Tibial nerve (tissue), 4 donors: ENCODE results near the gene MMP26.

Experiments
- CTCF ChIP-seq, 5 experiments: fragments of 200-600 bp in 3 of 5; fragments of 450-650 bp in 2 of 5; sonication (generic) in 3 of 5; IDR thresholded peaks; one replicate each; pipeline ENCODE4 v1.5.1; 2016 to 2019; ENCODE audit warnings: antibody characterized with exemption in 5 of 5, mild to moderate bottlenecking in 3 of 5, moderate library complexity in 2 of 5
- EP300 ChIP-seq, 2 donors: sonication (generic); formaldehyde crosslinking; IDR thresholded peaks; one replicate each; pipeline ENCODE4 v1.6.1; 2017; ENCODE audit warnings: antibody characterized with exemption in 2 of 2, mild to moderate bottlenecking in 1 of 2
- POLR2A ChIP-seq, 2 donors: fragments of 450-650 bp; IDR thresholded peaks; one replicate each; pipeline ENCODE4 v1.6.1; 2017; ENCODE audit warnings: antibody characterized with exemption in 2 of 2, mild to moderate bottlenecking in 2 of 2, moderate library complexity in 2 of 2

GRCh38 chr11:4699697-4700435, 4.7 kb upstream of the MMP26 start:
- TF ChIP-seq CTCF (IDR thresholded peaks at IDR 0.05): no peak
- TF ChIP-seq POLR2A (IDR thresholded peaks at IDR 0.05): no peak
- TF ChIP-seq EP300 (IDR thresholded peaks at IDR 0.05): no peak
